HepG2 (cell line): ENCODE data around the gene FGD2. TPM values are rescaled to one million over a fixed set of nuclear protein-coding genes. Genes with fewer than 3 reads are reported as not detected.
A peak's percentile ranks its signal among the peaks of the same experiment; 100 is the strongest.

Experiments used
- ASH2L ChIP-seq: fragments of 300-600, 200-600 bp; sonication (generic); IDR thresholded peaks from 2 replicates; pipeline ENCODE4 v1.7.0; 2017; ENCODE audit warnings: low read depth, mild to moderate bottlenecking, moderate library complexity, mixed read lengths, low read length; ENCODE audit not compliant: insufficient read length
- DZIP1 ChIP-seq: sonication (generic); formaldehyde crosslinking; IDR thresholded peaks from 2 replicates; pipeline ENCODE4 v1.5.0; 2020; ENCODE audit warnings: mild to moderate bottlenecking, missing genetic modification reagents
- ELF4 ChIP-seq: sonication (generic); formaldehyde crosslinking; IDR thresholded peaks from 2 replicates; pipeline ENCODE4 v1.5.0; 2020; ENCODE audit warnings: missing genetic modification reagents, mild to moderate bottlenecking, moderate library complexity, borderline replicate concordance
- GATAD2A ChIP-seq: IDR thresholded peaks from 2 replicates; pipeline ENCODE4 v1.6.1; 2016
- JARID2 ChIP-seq: sonication (generic); formaldehyde crosslinking; IDR thresholded peaks from 2 replicates; pipeline ENCODE4 v1.8.1; 2023; ENCODE audit warnings: missing genetic modification reagents, inconsistent platforms; ENCODE audit not compliant: insufficient replicate concordance
- KMT2A ChIP-seq: sonication (generic); formaldehyde crosslinking; IDR thresholded peaks from 2 replicates; pipeline ENCODE4 v1.4.0; 2020; ENCODE audit warnings: missing genetic modification reagents
- MEF2D ChIP-seq: sonication (generic); formaldehyde crosslinking; IDR thresholded peaks from 2 replicates; pipeline ENCODE4 v1.5.1; 2020; ENCODE audit warnings: mild to moderate bottlenecking, missing genetic modification reagents
- MXD4 ChIP-seq: IDR thresholded peaks from 2 replicates; pipeline ENCODE4 v1.6.1; 2016; ENCODE audit warnings: mild to moderate bottlenecking, missing biosample characterization, missing genetic modification reagents
- NFE2 ChIP-seq: sonication (generic); formaldehyde crosslinking; IDR thresholded peaks from 2 replicates; pipeline ENCODE4 v1.4.0; 2020; ENCODE audit warnings: missing genetic modification reagents
- SMARCC2 ChIP-seq: fragments of 450-650 bp; IDR thresholded peaks from 2 replicates; pipeline ENCODE4 v1.6.1; 2017; ENCODE audit warnings: antibody characterized with exemption, mild to moderate bottlenecking
- TBX3 ChIP-seq: fragments of 450-650 bp; IDR thresholded peaks from 2 replicates; pipeline ENCODE4 v1.6.1; 2017; ENCODE audit warnings: antibody characterized with exemption, mild to moderate bottlenecking, inconsistent platforms, borderline replicate concordance
- ZBTB8A ChIP-seq: sonication (generic); formaldehyde crosslinking; IDR thresholded peaks from 2 replicates; pipeline ENCODE4 v1.4.0; 2020; ENCODE audit warnings: mild to moderate bottlenecking, low read depth, missing genetic modification reagents, borderline replicate concordance
- ZNF441 ChIP-seq: sonication (generic); formaldehyde crosslinking; IDR thresholded peaks from 2 replicates; pipeline ENCODE4 v1.7.0; 2021; ENCODE audit warnings: missing genetic modification reagents, borderline replicate concordance
- ZNF549 ChIP-seq: sonication (generic); formaldehyde crosslinking; IDR thresholded peaks from 2 replicates; pipeline ENCODE4 v1.5.0; 2020; ENCODE audit warnings: missing genetic modification reagents
- ZNF563 ChIP-seq: sonication (generic); formaldehyde crosslinking; IDR thresholded peaks from 2 replicates; pipeline ENCODE4 v1.8.0; 2022; ENCODE audit warnings: mild to moderate bottlenecking, moderate library complexity, missing genetic modification reagents
- ZNF777 ChIP-seq: sonication (generic); formaldehyde crosslinking; IDR thresholded peaks from 2 replicates; pipeline ENCODE4 v1.4.0; 2020; ENCODE audit warnings: missing genetic modification reagents
- ZZZ3 ChIP-seq: sonication (generic); formaldehyde crosslinking; IDR thresholded peaks from 2 replicates; pipeline ENCODE4 v1.4.0; 2020; ENCODE audit warnings: missing genetic modification reagents, mild to moderate bottlenecking, borderline replicate concordance
- polyA plus RNA-seq, 8 experiments: library from polyadenylated mRNA; depleted of rRNA in 3 of 8; stranded (reverse) in 7 of 8; unstranded in 1 of 8; fragments of >200 nt; fragmentation: Illumina TruSeq in 4 of 8; extraction: Trizol in 4 of 8; gene quantifications; 2 replicates each; pipeline versions ENCODE4 v1.2.1 to v1.2.3, GENCODE V29; 2011 to 2016; ENCODE audit warnings: low read depth in 4 of 8, missing spikeins in 1 of 8, mixed read lengths in 1 of 8; ENCODE audit not compliant: insufficient read depth in 1 of 8
- total RNA-seq, 5 experiments: library from RNA; depleted of rRNA; stranded (reverse); fragments of >200 nt; fragmentation: Illumina TruSeq; extraction: Trizol; gene quantifications; 2 replicates each; pipeline ENCODE4 v1.2.3, GENCODE V29; 2016; ENCODE audit warnings: low read depth in 1 of 5
- TF ChIP-seq, protein P1 (sequence below): sonication (generic); formaldehyde crosslinking; conservative IDR thresholded peaks from 2 replicates; pipeline ENCODE4 v1.4.0; 2020; ENCODE audit warnings: missing genetic modification reagents
- TF ChIP-seq, protein P2 (sequence below): sonication (generic); formaldehyde crosslinking; IDR thresholded peaks from 2 replicates; pipeline ENCODE4 v1.4.0; 2020; ENCODE audit warnings: missing genetic modification reagents
- TF ChIP-seq, protein P3 (sequence below): sonication (generic); formaldehyde crosslinking; IDR thresholded peaks from 2 replicates; pipeline ENCODE4 v1.4.0; 2020; ENCODE audit warnings: missing genetic modification reagents

The FGD2 gene
- total and polyA plus RNA-seq, 2 of the 13 experiments (the other 11 are each of a cell fraction or from before 2014, with no cell fraction given): not detected

DNA sequence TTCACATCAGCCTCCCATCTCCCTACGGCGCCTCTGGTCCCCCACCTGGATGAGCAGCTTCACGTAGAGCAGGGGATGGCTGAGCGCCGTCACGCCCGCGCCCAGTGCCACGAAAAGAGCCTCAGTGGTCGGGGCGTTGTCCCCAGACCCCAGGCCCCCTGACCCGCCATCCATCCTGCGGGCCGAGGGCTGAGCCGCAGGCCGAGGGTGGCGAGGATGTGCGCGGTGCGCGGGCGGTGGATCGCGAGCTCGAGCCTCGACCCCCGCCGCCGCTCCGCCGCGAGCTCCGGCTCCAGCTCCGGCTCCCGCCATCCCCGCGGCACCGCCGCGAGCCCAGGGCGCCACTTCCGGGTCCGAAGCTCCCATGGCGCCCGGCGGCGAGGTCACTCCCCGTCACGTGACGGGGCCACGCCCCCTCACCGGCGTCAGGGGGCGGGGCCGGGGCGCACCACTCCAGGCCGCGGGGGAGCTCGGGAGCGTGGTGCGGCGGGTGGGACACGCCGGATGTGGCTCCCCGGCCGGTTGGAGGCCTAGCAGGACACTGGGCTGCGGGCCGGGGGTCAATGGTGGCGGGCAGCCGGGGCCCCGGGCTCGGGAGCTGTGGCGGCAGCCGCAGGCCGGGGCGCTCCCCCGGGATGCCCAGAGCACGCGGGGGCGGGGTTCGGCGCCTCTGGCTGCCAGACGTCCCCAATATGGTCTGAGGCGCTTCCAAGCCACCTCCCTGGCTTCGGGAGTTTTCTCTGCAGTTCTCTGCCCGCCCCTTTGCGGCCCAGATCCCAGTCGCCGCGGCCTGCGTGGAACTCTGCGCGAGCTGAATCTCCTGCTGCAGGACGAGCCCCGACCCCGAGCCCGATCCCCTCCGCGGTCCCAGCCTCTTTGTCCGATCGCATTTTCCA lies 19.4 kb upstream of the FGD2 start, which contains the start of gene MTCH1 (continued):
- TF ChIP-seq, protein P1, sequence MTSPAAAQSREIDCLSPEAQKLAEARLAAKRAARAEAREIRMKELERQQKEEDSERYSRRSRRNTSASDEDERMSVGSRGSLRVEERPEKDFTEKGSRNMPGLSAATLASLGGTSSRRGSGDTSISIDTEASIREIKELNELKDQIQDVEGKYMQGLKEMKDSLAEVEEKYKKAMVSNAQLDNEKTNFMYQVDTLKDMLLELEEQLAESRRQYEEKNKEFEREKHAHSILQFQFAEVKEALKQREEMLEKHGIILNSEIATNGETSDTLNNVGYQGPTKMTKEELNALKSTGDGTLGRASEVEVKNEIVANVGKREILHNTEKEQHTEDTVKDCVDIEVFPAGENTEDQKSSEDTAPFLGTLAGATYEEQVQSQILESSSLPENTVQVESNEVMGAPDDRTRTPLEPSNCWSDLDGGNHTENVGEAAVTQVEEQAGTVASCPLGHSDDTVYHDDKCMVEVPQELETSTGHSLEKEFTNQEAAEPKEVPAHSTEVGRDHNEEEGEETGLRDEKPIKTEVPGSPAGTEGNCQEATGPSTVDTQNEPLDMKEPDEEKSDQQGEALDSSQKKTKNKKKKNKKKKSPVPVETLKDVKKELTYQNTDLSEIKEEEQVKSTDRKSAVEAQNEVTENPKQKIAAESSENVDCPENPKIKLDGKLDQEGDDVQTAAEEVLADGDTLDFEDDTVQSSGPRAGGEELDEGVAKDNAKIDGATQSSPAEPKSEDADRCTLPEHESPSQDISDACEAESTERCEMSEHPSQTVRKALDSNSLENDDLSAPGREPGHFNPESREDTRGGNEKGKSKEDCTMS (CRISPR knock-in tag): 0 out of 2 replicates have a peak, but pooled peaks have one; percentile 28
- TF ChIP-seq, protein P2, sequence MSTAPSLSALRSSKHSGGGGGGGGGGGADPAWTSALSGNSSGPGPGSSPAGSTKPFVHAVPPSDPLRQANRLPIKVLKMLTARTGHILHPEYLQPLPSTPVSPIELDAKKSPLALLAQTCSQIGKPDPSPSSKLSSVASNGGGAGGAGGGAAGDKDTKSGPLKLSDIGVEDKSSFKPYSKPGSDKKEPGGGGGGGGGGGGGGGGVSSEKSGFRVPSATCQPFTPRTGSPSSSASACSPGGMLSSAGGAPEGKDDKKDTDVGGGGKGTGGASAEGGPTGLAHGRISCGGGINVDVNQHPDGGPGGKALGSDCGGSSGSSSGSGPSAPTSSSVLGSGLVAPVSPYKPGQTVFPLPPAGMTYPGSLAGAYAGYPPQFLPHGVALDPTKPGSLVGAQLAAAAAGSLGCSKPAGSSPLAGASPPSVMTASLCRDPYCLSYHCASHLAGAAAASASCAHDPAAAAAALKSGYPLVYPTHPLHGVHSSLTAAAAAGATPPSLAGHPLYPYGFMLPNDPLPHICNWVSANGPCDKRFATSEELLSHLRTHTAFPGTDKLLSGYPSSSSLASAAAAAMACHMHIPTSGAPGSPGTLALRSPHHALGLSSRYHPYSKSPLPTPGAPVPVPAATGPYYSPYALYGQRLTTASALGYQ (CRISPR knock-in tag): no peak
- TF ChIP-seq ZZZ3 (CRISPR knock-in tag): 0 out of 2 replicates have a peak, but pooled peaks have one; percentile 43
- no peak for TF ChIP-seq DZIP1 (CRISPR knock-in tag)
- TF ChIP-seq TBX3: 0 out of 2 replicates have a peak, but pooled peaks have one; percentile 38
- TF ChIP-seq ASH2L: peak; percentile 78
- TF ChIP-seq KMT2A: peak; percentile 90; the same call in 1 of the 2 replicates
- TF ChIP-seq ZNF563 (CRISPR knock-in tag): peak; percentile 87
- TF ChIP-seq SMARCC2: no peak
- TF ChIP-seq NFE2 (CRISPR knock-in tag): no peak
- TF ChIP-seq GATAD2A (CRISPR knock-in tag): peak; percentile 34; the same call in 1 of the 2 replicates
- TF ChIP-seq JARID2: no peak
- no peak for TF ChIP-seq ZNF549 (CRISPR knock-in tag)
- TF ChIP-seq, protein P3, sequence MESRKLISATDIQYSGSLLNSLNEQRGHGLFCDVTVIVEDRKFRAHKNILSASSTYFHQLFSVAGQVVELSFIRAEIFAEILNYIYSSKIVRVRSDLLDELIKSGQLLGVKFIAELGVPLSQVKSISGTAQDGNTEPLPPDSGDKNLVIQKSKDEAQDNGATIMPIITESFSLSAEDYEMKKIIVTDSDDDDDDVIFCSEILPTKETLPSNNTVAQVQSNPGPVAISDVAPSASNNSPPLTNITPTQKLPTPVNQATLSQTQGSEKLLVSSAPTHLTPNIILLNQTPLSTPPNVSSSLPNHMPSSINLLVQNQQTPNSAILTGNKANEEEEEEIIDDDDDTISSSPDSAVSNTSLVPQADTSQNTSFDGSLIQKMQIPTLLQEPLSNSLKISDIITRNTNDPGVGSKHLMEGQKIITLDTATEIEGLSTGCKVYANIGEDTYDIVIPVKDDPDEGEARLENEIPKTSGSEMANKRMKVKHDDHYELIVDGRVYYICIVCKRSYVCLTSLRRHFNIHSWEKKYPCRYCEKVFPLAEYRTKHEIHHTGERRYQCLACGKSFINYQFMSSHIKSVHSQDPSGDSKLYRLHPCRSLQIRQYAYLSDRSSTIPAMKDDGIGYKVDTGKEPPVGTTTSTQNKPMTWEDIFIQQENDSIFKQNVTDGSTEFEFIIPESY (CRISPR knock-in tag): no peak
- no peak; the same call in 1 of the 2 replicates for TF ChIP-seq ZNF441 (CRISPR knock-in tag)
- no peak for TF ChIP-seq ZNF777 (CRISPR knock-in tag)
- peak; percentile 90 for TF ChIP-seq MXD4
- TF ChIP-seq ZBTB8A (CRISPR knock-in tag): no peak
- TF ChIP-seq MEF2D (CRISPR knock-in tag): 0 out of 2 replicates have a peak, but pooled peaks have one; percentile 26
- TF ChIP-seq ELF4: 0 out of 2 replicates have a peak, but pooled peaks have one; percentile 60
